ENCODE results near the gene CPNE7. TPM values are rescaled to one million over a fixed set of nuclear protein-coding genes. Genes with fewer than 3 reads are reported as not detected.
"Not testable (repeated sequence)": the region's sequence is repeated elsewhere in the genome, so short reads cannot be mapped to it uniquely, and the experiment has no call there.

Gene CPNE7
- total RNA-seq, 1 donor from 2014 or later, result 15.1 TPM

GRCh38 chr16:89564476-89565255, 10.9 kb upstream of the CPNE7 start:
- no peak for DNase-seq (ENCODE audit: low spot score in 2 of 2)
- FAIRE-seq, result no peak

GRCh38 chr16:89565256-89565505, 10.4 kb upstream of the CPNE7 start:
- DNase-seq (ENCODE audit: low spot score in 2 of 2), result no peak
- no peak for FAIRE-seq

- FAIRE-seq (no peak), DNase-seq (ENCODE audit: low spot score in 2 of 2) (peak; percentile 33 to 64)
Observed at GRCh38 chr16:89565506-89566372, 9.8 kb upstream of the CPNE7 start.

- FAIRE-seq, result no peak
- no peak for DNase-seq (ENCODE audit: low spot score in 2 of 2)
Observed at GRCh38 chr16:89567656-89568594, 7.6 kb upstream of the CPNE7 start.

- FAIRE-seq, result no peak
- no peak for DNase-seq (ENCODE audit: low spot score in 2 of 2)
Observed at GRCh38 chr16:89569506-89570341, 5.8 kb upstream of the CPNE7 start.

GRCh38 chr16:89570342-89570923, 5.1 kb upstream of the CPNE7 start:
- DNase-seq (ENCODE audit: low spot score in 2 of 2), result no peak
- no peak for FAIRE-seq

- not testable (repeated sequence) for FAIRE-seq; DNase-seq (ENCODE audit: low spot score in 2 of 2)
Observed at GRCh38 chr16:89570983-89571598, 4.5 kb upstream of the CPNE7 start.

GRCh38 chr16:89571636-89572035, 3.9 kb upstream of the CPNE7 start:
- no peak for FAIRE-seq
- DNase-seq (ENCODE audit: low spot score in 2 of 2), result no peak

GRCh38 chr16:89572073-89572484, 3.5 kb upstream of the CPNE7 start:
- no peak for DNase-seq (ENCODE audit: low spot score in 2 of 2)
- no peak for FAIRE-seq

GRCh38 chr16:89572485-89573205, 2.9 kb upstream of the CPNE7 start:
- FAIRE-seq (no peak), DNase-seq (ENCODE audit: low spot score in 2 of 2) (no peak)

- no peak for FAIRE-seq
- DNase-seq (ENCODE audit: low spot score in 2 of 2), result no peak
Observed at GRCh38 chr16:89573826-89574680, 1.5 kb upstream of the CPNE7 start.

- DNase-seq (ENCODE audit: low spot score in 2 of 2), result peak in 1 of 2 donors; percentile 80
Observed at GRCh38 chr16:89574681-89575246, 794 bp upstream of the CPNE7 start.

GRCh38 chr16:89576153-89577054, 846 bp downstream of the CPNE7 start:
- DNase-seq (ENCODE audit: low spot score in 2 of 2) (no peak), FAIRE-seq (no peak)

More at GRCh38 chr16:89574681-89575246, 794 bp upstream of the CPNE7 start:
- FAIRE-seq, result no peak

GRCh38 chr16:89577055-89577759, 1.6 kb downstream of the CPNE7 start:
- no peak for DNase-seq (ENCODE audit: low spot score in 2 of 2)
- no peak for FAIRE-seq

- FAIRE-seq (no peak), DNase-seq (ENCODE audit: low spot score in 2 of 2) (no peak)
Observed at GRCh38 chr16:89579351-89579750, 3.8 kb downstream of the CPNE7 start.

Data from frontal cortex (tissue), 4 donors.